Body of pancreas (tissue), 4 donors: ENCODE data around the gene SCMH1. TPM values are rescaled to one million over a fixed set of nuclear protein-coding genes. Genes with fewer than 3 reads are reported as not detected.

Experiments
- ATAC-seq: fragments of 150-250 bp; one replicate; pipeline ENCODE4 v1.9.1; 2016
- DNase-seq, 4 donors: peaks; one replicate each; pipeline ENCODE4 v3.0.0-alpha.2; 2019
- H3K27ac ChIP-seq, 4 donors: fragments of 200-600 bp; sonication (generic); 1 replicate in 3 of 4; 2 replicates in 1 of 4; pipeline versions ENCODE4 v1.5.1 to v1.6.1; 2016 to 2019; ENCODE audit warnings: mild to moderate bottlenecking in 1 of 4, mixed read lengths in 1 of 4, moderate library complexity in 1 of 4
- H3K27me3 ChIP-seq, 2 donors: fragments of 200-600 bp; sonication (generic); one replicate each; pipeline ENCODE4 v1.6.0; 2016; ENCODE audit warnings: mild to moderate bottlenecking in 1 of 2
- H3K36me3 ChIP-seq, 2 donors: fragments of 200-600 bp; sonication (generic); replicated peaks in 1 of 2; 2 replicates each; pipeline ENCODE4 v1.5.1; 2016; ENCODE audit warnings: low read depth in 2 of 2; ENCODE audit not compliant: insufficient read depth in 1 of 2
- H3K4me1 ChIP-seq: fragments of 200-600 bp; sonication (generic); one replicate; pipeline ENCODE4 v1.6.0; 2016
- H3K4me3 ChIP-seq, 2 donors: fragments of 200-600 bp; sonication (generic); 1 replicate in 1 of 2; 2 replicates in 1 of 2; pipeline ENCODE4 v1.5.1; 2016 to 2019
- H3K9me3 ChIP-seq, 3 donors: fragments of 200-600 bp; sonication (generic); 1 replicate in 2 of 3; 2 replicates in 1 of 3; pipeline ENCODE4 v1.5.1; 2016
- CTCF ChIP-seq, 7 experiments: fragments of 450-650 bp in 4 of 7; fragments of 200-600 bp in 3 of 7; sonication (generic) in 3 of 7; IDR thresholded peaks; one replicate each; pipeline ENCODE4 v1.5.1; 2016 to 2019; ENCODE audit warnings: antibody characterized with exemption in 7 of 7
- POLR2A ChIP-seq, 3 donors: fragments of 450-650 bp; IDR thresholded peaks; one replicate each; pipeline ENCODE4 v1.6.1; 2016; ENCODE audit warnings: antibody characterized with exemption in 3 of 3, mild to moderate bottlenecking in 2 of 3
- WGBS, 2 donors: methylation state at CpG; one replicate each; pipeline ENCODE4 v1.1.5; 2017; 5-methylcytosine and 5-hydroxymethylcytosine counted together
- intact Hi-C: fragments of 100-400 bp; cut with DNase I; formaldehyde crosslinking; loops from one replicate; pipeline ENCODE4 v1.15.1; 2023
- total RNA-seq, 2 donors: library from RNA; depleted of rRNA; stranded (reverse); fragments of >200 nt; gene quantifications; one replicate each; pipeline ENCODE4 v1.1.0, GENCODE V29; 2016

Gene SCMH1
- total RNA-seq, 2 donors from 2014 or later = 25.4 to 33.3 TPM

GRCh38 chr1:41097105-41097504, 145.0 kb downstream of the SCMH1 start:
- ATAC-seq (no peak), DNase-seq (no peak)
- WGBS, 2 donors = 86 to 94% methylated on average over 4 of the region's 4 CpGs
- Histone ChIP-seq H3K36me3 (no peaks in the 10 kb centered on the region), H3K9me3 (no peaks in the 10 kb centered on the region), H3K27me3 (no peaks in the 10 kb centered on the region), H3K27ac (no peak overlapping the region), H3K4me3 (no peak overlapping the region), H3K4me1 (peaks cover 16% of the 10 kb centered on the region)
- intact Hi-C loops = no loop called here
- TF ChIP-seq POLR2A (IDR thresholded peaks at IDR 0.05) (no peak), CTCF (IDR thresholded peaks at IDR 0.05) (no peak)

GRCh38 chr1:41093826-41094225, 148.3 kb downstream of the SCMH1 start:
- no peak overlapping the region for H3K27ac ChIP-seq
- H3K9me3 ChIP-seq = peaks cover 0 to 5% (median 0%) of the 10 kb centered on the region in 3 donors
- TF ChIP-seq POLR2A (IDR thresholded peaks at IDR 0.05) (no peak), CTCF (IDR thresholded peaks at IDR 0.05) (no peak)
- 76 to 80% methylated on average over 5 of the region's 5 CpGs for WGBS, 2 donors
- no peaks in the 10 kb centered on the region for H3K27me3 ChIP-seq
- no peaks in the 10 kb centered on the region for H3K36me3 ChIP-seq
- no peaks in the 10 kb centered on the region for H3K4me1 ChIP-seq
- ATAC-seq (no peak), DNase-seq (no peak)
- no peak overlapping the region for H3K4me3 ChIP-seq
- intact Hi-C loops = no loop called here

DNA sequence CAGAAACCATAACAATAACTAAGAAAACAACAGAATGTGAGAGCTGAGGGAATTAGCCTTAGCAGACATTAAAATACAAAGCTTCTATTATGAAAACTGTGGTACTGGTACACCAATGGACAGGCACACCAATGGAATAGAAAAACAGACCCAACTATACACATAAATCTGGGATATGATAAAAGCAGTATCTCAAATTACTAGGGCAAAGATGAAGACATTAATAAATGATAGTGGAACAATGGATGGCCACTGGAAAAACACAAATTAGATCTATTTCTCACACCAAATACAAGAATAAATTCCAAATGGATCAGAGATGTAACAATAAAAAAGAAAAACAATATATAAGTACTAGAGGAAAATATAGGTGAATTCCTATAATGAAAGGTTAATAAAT, 155.2 kb downstream of the SCMH1 start:
- ATAC-seq = no peak
- H3K27ac ChIP-seq = no peak overlapping the region
- no peaks in the 10 kb centered on the region for H3K27me3 ChIP-seq
- intact Hi-C loops = no loop called here
- H3K4me1 ChIP-seq = no peaks in the 10 kb centered on the region
- H3K36me3 ChIP-seq = no peaks in the 10 kb centered on the region
- H3K4me3 ChIP-seq = no peak overlapping the region
- no peak for DNase-seq
- no peak for TF ChIP-seq CTCF (IDR thresholded peaks at IDR 0.05)
- TF ChIP-seq POLR2A (IDR thresholded peaks at IDR 0.05) = no peak
- H3K9me3 ChIP-seq = peaks cover 0 to 5% (median 0%) of the 10 kb centered on the region in 3 donors

DNA sequence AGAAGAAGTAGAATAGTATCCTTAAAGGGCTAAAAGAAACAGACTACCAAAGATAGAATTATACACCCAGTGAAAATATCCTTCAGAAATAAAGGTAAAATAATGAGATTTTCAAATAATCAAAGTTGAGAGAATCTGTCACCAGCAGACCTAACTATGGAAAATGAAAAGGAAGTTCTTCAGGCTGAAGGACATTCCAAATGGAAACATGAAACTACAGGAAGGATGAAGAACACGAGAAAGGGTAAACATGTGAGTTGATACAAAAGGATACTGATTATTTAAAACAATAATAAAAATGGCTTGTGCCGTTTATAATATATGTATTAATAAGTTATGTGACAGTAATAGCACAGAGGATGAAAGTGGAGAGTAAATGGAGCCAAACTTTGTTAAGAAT, 163.5 kb downstream of the SCMH1 start:
- H3K9me3 ChIP-seq = peaks cover 0 to 3% (median 0%) of the 10 kb centered on the region in 3 donors
- no peak overlapping the region for H3K27ac ChIP-seq
- 89 to 93% methylated on average over 2 of the region's 2 CpGs for WGBS, 2 donors

More for the DNA sequence above, 163.5 kb downstream of the SCMH1 start:
- no peaks in the 10 kb centered on the region for H3K36me3 ChIP-seq
- ATAC-seq (no peak), DNase-seq (no peak)
- no peak for TF ChIP-seq POLR2A (IDR thresholded peaks at IDR 0.05)
- TF ChIP-seq CTCF (IDR thresholded peaks at IDR 0.05) = peak in 1 of 7 experiments; percentile 6
- no peak overlapping the region for H3K4me3 ChIP-seq
- no peaks in the 10 kb centered on the region for H3K4me1 ChIP-seq
- no peaks in the 10 kb centered on the region for H3K27me3 ChIP-seq
- intact Hi-C loops = no loop called here
